ENCODE measurements around the gene CUL4A. TPM values are rescaled to one million over a fixed set of nuclear protein-coding genes. Genes with fewer than 3 reads are reported as not detected.

Gene CUL4A
- total and polyA plus RNA-seq, 7 donors = 75.4 to 180 (median 135) TPM

DNA sequence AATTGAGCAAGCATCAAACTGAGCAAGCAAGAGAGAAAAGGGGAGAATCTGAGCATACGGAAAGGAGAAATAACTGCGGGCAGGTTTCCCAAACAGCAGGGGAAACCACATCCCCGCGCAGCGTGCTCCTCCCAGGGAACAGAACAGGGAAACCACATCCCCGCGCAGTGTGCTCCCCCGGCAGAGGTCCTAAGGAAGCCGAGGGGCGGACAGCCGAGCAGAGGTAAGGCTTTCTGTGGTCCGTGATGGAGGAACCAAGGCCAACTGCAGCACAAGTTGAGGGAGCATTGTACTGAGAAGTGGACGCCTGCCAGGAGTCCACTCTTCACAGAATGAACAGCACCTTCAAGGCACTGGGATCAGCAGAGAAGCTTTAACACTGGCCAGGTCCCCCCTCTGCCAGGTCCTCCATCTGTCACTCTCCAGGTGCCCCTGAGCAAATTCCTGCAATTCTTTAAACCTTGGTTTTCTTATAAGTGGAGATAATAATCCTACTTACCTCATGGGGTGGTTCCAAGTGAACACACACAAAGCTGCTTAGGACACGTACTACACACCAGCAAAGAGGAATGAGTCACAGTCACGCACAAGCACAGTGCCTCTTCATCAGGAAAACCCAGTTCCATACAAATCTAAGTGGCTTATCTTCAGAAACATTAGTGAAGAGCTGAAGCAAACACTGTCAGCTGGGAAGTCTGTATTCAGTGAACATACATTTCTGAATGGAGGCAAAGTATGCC is 64.6 kb downstream of the CUL4A start:
- Histone ChIP-seq H3K27me3 (ENCODE audit: insufficient read depth in 3 of 3, low read length in 2 of 3) (no peaks in the 10 kb centered on the region), H3K27ac (no peak overlapping the region), H3K4me3 (no peak overlapping the region), H3K4me1 (no peaks in the 10 kb centered on the region), H3K9me3 (no peaks in the 10 kb centered on the region), H3K36me3 (ENCODE audit: insufficient read depth in 1 of 2, low read depth in 1 of 2) (peaks cover 0 to 25% of the 10 kb centered on the region in 2 donors)
- intact Hi-C loops (cut with DNase I) = loop anchor here in 1 of 2 donors (2.0 to 10.0 kb wide), 2 partner anchors 121 to 181 kb away; partner anchors contain the start of gene ADPRHL1
- 85 to 92% (median 87%) methylated on average over 15 of the region's 15 CpGs for WGBS, 3 donors
- DNase-seq (no peak), ATAC-seq (no peak)
- TF ChIP-seq, protein P1, sequence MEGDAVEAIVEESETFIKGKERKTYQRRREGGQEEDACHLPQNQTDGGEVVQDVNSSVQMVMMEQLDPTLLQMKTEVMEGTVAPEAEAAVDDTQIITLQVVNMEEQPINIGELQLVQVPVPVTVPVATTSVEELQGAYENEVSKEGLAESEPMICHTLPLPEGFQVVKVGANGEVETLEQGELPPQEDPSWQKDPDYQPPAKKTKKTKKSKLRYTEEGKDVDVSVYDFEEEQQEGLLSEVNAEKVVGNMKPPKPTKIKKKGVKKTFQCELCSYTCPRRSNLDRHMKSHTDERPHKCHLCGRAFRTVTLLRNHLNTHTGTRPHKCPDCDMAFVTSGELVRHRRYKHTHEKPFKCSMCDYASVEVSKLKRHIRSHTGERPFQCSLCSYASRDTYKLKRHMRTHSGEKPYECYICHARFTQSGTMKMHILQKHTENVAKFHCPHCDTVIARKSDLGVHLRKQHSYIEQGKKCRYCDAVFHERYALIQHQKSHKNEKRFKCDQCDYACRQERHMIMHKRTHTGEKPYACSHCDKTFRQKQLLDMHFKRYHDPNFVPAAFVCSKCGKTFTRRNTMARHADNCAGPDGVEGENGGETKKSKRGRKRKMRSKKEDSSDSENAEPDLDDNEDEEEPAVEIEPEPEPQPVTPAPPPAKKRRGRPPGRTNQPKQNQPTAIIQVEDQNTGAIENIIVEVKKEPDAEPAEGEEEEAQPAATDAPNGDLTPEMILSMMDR (IDR thresholded peaks at IDR 0.05) = no peak

DNA sequence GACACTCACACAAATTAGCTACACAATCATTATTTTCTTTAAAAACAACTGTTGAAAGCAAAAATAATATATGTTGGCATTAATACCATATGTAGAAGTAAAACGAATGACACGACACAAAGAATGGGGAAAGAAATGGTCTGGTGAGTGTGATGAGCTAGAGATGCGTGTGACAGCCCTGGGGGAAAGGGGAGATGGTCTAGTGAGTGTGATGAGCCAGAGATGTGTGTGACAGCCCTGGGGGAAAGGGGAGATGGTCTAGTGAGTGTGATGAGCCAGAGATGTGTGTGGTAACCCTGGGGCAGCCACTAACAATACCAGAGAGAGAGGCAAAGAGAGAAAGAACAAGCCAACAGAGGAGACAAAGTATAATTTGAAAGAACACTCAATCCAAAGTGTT is 65.3 kb downstream of the CUL4A start:
- 81 to 93% (median 89%) methylated on average over 3 of the region's 3 CpGs for WGBS, 3 donors

DNA sequence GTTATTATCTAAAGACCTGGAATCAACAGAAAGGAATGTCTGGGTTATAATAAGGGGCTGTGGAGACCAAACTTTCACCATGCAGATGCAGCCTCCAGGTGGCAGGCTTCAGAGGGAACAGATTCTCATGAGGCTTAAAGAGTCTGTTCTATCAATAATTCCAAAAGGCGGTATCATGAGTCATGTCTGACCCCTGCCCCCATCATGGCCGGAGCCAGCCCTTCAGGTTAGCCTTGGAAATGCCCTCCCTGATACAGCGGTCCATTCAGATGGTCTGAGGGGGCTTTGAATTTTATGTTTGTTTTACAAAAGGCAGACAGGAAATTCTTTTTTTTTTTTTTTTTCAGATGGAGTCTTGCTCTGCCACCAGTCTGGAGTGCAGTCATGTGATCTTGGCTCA is 66.0 kb downstream of the CUL4A start:
- Histone ChIP-seq H3K27ac (no peak overlapping the region), H3K4me3 (no peak overlapping the region), H3K36me3 (ENCODE audit: insufficient read depth in 1 of 2, low read depth in 1 of 2) (peaks cover 0 to 21% of the 10 kb centered on the region in 2 donors), H3K4me1 (no peaks in the 10 kb centered on the region), H3K9me3 (no peaks in the 10 kb centered on the region), H3K27me3 (ENCODE audit: insufficient read depth in 3 of 3, low read length in 2 of 3) (no peaks in the 10 kb centered on the region)
- 19 to 32% (median 23%) methylated on average over 3 of the region's 3 CpGs for WGBS, 3 donors
- TF ChIP-seq, protein P1 (IDR thresholded peaks at IDR 0.05) = peak; percentile 62
- peak; percentile 41 to 66 for DNase-seq
- peak; percentile 78 to 93 (median 85) for ATAC-seq
- intact Hi-C loops (cut with DNase I) = loop anchor here (2.0 to 10.0 kb wide), 3 partner anchors 117 to 179 kb away; partner anchors contain the start of gene ADPRHL1 (in 1 of the 2)

More for the DNA sequence above, 65.3 kb downstream of the CUL4A start:
- Histone ChIP-seq H3K9me3 (no peaks in the 10 kb centered on the region), H3K4me1 (no peaks in the 10 kb centered on the region), H3K27me3 (ENCODE audit: insufficient read depth in 3 of 3, low read length in 2 of 3) (no peaks in the 10 kb centered on the region), H3K27ac (no peak overlapping the region), H3K4me3 (no peak overlapping the region), H3K36me3 (ENCODE audit: insufficient read depth in 1 of 2, low read depth in 1 of 2) (peaks cover 0 to 21% of the 10 kb centered on the region in 2 donors)
- intact Hi-C loops (cut with DNase I) = loop anchor here (2.0 to 10.0 kb wide), 3 partner anchors 118 to 180 kb away; partner anchors contain the start of gene ADPRHL1 (in 1 of the 2)
- DNase-seq = no peak
- TF ChIP-seq, protein P1 (IDR thresholded peaks at IDR 0.05) = no peak
- peak in 2 of 4 donors; percentile 9 to 18 for ATAC-seq

DNA sequence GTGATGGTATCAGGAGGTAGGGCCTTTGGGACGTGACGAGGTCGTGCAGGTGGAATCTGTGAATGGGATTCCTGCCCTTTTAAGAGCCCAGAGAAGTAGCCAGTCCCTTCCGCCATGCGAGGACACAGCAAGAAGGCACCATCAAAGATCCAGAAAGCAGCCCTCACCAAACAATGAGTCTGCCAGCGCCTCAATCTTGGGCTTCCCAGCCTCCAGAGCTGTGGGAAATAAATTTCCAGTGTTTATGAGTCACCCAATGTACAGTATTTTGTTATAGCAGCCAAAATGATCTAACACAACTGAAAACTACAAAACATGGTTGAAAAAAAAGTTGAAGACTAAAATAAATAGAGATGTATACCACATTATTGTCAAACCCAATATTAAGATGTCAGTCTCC is 70.7 kb downstream of the CUL4A start:
- WGBS, 3 donors = 88 to 92% (median 90%) methylated on average over 6 of the region's 6 CpGs
- Histone ChIP-seq H3K4me3 (no peak overlapping the region), H3K27me3 (ENCODE audit: insufficient read depth in 3 of 3, low read length in 2 of 3) (no peaks in the 10 kb centered on the region), H3K27ac (no peak overlapping the region), H3K36me3 (ENCODE audit: insufficient read depth in 1 of 2, low read depth in 1 of 2) (no peaks in the 10 kb centered on the region), H3K4me1 (no peaks in the 10 kb centered on the region), H3K9me3 (no peaks in the 10 kb centered on the region)
- TF ChIP-seq, protein P1 (IDR thresholded peaks at IDR 0.05) = no peak
- DNase-seq (no peak), ATAC-seq (no peak)
- intact Hi-C loops (cut with DNase I) = no loop called here
